CD4-positive, alpha-beta T cell treated with Interleukin-10 for 1 hour (primary cell): ENCODE results near the gene GPM6B.

Experiments
- DNase-seq: peaks from one replicate; pipeline ENCODE4 v3.0.0-alpha.2; 2020

The GPM6B gene

DNA sequence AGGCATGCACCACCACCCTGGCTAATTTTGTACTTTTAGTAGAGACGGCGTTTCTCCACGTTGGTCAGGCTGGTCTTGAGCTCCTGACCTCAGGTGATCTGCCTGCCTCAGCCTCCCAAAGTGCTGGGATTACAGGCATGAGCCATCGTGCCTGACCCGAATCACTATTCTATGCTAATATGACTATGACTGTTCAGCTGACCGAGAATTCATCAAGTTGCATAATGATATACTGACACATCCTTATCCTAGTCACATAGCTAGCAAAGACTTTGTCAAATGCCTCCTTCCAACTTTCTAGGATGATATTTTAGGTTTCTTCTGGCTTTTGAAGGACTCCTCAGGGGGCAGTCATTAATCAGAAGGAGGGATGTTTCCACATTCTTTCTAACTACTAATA lies 4.8 kb upstream of the GPM6B start:
- no peak for DNase-seq

DNA sequence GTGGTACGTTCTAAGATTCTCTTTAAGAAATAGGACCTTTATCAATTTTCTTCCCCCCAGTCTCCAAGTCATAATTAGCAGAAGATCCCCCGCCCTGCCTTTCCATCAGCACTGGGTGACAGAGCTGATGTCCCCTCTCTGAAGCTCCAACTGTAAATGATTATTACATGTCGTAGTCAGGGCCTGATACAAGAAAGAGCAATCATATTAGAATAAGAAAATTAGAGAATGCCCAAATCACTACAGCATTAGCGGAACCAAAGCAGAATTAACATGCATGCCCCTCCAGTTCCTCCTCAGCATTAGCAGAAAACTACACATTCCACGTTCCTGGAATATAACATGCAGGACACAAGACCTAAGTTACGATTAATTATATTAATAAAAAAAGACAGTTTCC lies 717 bp downstream of the GPM6B start:
- DNase-seq = no peak

DNA sequence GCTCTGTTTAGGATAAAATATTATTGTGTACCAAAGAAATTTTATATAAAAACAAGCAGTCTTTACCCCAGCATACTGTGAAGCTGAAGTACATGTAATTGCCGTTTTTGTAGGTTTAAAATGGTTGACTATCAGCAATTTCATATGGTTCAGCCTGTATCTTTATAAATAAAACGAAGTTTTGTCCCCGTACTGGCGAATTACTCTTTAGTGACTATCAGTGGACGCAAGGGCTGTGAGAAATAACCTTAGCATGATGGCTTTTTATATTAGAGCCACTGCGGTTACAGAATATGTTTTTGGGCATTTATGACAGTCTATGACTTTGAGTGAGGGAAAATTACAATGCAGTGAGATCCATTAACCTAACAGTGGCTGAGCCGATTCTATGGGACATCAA lies 1.2 kb downstream of the GPM6B start:
- no peak for DNase-seq

DNA sequence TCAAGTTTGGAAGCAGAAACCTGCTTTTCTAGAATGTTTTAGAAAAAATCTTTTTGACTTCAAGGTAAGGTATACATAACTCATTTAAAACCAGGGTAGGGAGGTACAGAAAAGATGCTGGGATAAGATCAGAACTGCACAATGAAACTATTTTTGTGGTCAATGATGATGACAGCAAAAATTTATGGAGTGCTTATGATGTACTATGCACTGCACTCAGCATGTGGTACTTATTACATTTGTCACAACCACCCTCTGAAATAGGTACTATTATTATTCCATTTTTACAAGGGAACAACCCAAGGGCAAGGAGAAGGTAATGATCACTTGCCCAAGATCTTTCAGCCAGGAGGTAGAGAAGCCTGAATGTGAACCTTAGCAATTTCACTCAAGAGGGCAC lies 8.0 kb downstream of the GPM6B start:
- no peak for DNase-seq

DNA sequence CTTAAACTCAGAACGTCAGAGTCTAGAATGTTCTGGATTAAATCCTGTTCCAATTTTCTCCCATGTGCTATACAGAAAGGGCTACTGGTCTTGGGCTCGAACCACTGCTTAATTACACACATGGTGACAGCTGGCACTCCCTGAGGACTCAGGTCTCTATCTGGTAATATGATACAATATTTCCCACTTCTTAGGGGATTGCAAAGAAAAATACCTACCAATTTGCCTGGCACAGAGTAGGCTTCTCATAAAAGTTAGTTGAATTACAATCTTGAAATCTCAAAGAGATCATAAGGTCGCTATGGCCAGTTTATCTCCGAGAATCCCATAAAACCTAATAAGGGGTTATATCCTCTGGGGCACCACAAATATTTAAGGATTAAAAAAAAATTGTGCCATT lies 8.6 kb downstream of the GPM6B start:
- DNase-seq = no peak

DNA sequence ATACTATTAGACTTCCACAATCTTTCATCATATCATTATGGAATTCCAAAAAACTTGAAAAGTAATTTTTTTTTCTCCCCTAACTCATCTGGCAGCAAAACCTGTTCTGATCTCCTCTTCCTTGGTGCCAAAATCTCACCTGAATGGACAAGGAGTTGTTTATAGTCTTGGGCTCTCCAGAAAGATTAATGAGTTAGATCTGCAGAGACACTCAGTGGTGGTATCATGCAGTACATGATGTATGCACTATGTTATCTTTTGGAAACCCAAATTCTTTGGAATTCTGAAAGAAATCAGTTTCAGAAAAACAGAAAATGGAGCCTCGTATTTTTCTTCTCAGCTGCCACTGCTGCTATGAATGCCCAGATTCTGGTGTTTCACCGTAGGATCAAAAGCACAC lies 11.7 kb downstream of the GPM6B start:
- DNase-seq = no peak

DNA sequence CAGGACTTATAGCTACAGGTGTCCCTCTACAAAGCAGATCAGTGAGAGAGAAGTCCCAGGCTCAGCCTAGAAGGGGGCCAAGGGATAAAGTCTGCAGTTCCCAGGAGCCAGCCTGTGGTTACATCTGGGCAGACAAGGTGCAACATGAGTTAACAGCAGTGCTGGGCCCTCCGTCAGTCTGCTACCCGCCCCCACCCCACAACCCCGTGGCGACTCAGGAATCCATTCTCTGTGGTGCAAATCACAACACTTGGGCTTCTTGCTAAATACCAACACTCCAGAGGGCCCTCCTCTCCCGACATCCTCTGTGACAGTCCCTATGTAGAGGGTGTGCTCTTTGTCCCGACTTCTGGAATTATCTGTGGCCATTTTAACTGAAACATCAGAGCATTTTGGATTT lies 13.8 kb downstream of the GPM6B start:
- DNase-seq = no peak

DNA sequence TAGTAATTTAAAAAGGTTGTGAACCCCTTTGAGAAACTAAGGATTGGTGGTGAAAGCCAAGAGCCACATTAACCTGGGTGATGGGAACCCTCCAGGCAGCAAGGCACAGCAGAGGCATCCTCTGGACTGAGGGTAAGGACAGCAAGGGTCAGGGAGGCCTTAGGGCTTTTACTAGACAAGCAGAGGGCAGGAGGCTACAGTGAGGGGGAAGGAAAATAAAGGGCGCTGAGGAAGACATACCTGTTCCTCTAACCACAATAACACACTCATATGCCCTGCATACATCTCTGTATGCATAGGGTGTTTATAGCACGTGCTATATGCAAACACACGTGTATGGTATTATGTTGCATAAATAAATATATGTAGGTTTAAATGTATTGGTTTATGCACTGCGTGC lies 18.7 kb downstream of the GPM6B start:
- DNase-seq = no peak

DNA sequence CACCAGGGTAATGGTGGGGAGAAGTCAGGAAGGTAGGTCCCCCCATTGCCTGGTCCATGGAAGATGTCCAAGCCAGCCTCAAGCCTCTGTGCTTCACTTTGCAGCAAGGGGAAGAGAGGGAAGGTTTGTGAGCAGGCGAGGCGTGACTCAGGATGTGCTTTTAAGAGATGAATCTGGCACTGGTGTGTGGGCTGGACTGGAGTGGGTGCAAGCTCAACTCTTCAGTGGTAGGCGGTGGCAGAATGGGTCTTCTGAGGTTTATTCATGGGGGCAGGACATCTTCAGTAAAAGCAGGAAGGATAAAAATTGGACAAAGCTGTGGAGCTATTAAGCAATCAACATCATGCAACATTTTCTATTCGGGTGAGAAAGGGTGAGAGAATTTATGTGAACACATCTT lies 19.4 kb downstream of the GPM6B start:
- no peak for DNase-seq

DNA sequence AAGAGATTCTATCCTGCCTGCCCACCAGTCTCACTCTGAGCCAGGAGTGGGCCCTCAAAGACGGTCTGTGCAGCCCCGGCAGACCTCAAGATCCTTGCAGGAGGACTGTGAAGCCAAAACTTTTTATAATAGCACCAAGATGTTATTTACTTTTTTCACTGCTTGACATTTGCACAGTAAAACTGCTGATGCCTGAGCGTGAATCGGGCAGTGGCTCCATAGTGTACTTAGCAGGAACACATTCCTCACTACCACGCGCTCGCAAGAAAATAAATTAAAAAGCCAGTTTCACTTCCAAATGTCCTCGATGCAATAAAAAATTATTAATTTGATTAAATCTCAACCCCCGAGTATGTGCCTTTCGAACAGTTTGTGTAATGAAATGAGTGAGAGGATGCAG lies 22.5 kb downstream of the GPM6B start:
- DNase-seq = no peak

DNA sequence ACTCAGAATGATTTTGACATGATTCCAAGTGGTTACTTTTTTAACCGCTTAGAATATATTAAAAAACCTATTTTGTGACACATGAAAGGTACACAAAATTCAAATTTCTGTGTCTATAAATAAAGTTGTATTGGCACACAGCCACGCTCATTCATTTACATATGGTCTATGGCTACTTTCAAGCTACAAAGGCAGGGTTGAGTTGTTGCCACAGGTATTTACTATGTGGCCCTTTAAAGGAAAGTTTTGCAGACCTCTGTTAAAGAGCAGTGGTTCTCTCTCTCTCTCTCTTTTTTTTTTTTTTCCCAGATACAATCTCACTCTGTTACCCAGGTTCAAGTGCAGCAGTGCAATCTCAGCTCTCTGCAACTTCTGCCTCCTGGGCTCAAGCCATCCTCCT lies 23.0 kb downstream of the GPM6B start:
- DNase-seq = no peak

DNA sequence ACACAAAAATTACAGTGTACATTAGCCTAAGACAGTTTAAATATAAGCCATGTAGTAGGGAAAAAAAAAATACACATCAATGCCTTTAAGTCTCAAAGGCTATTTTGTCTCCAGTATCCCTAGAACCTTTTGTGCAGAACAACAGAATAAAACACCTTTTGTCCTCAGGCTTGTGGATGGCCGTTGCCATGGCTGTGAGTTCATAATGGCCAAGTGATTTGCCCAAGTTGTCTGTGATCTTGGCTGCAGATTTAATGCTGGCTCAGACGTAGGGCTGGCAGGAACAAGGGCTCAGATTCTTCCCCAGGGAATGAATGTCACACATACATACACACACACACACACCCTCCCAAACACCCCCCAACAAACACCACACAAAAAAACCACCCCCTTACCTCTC lies 25.3 kb downstream of the GPM6B start:
- no peak for DNase-seq

DNA sequence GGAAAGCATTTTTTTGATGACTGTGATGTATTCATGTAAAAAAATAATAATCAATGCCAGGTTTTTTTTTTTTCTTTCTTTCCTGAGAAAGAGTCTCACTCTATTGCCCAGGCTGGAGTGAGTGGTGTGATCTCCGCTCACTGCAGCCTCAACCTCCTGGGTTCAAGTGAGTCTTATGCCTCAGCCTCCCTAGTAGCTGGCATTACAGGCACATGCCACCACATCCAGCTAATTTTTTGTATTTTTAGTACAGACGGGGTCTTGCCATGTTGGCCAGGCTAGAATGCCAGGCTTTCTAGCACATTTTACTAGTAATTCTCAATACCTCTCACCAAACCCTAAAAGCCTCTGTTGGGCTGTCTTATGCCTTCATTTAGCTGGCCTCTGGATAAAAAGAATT lies 25.7 kb downstream of the GPM6B start:
- no peak for DNase-seq

DNA sequence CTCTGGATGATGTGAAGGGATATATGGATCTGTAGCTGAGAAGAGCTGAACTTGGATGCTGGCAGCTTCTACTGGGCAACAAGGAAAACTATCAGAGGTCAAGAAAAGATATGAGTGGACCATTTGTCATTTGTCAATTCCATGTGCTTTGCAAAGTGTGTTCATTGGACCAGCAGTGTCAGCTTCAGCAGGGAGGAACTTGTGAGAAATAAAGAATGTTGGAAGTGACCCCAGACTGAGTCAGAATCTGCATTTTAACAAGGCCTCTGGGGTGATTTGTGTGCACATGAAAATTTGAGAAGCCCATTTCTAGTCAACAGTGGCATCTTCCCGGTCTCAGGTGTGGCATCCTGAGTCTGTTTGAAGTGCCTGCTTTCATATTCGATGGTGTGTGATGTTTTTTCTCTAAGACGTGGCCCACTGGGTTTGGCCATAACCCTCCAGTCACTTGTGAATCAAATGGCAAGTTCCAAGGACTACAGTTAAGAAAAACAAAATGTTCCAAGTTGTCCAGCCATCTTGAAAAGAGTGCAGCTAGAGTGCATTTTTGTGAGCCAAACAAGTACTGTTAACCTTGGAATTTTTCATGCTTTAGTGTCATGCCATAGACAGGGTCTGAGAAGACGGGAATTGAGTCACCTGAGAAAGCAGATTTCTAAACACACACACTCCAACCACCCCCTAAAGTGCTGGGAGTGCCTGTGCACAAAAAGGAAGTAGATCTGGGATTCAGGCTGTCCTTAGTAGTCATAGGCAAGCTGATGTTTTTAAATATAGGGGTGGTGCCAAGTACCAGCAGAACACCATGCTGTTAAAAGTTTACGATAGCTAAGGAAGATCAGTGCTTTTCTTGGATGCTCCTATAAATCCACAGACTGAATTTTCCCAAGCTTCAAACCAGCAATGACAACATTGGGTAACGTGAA lies 26.4 kb downstream of the GPM6B start:
- DNase-seq = no peak

DNA sequence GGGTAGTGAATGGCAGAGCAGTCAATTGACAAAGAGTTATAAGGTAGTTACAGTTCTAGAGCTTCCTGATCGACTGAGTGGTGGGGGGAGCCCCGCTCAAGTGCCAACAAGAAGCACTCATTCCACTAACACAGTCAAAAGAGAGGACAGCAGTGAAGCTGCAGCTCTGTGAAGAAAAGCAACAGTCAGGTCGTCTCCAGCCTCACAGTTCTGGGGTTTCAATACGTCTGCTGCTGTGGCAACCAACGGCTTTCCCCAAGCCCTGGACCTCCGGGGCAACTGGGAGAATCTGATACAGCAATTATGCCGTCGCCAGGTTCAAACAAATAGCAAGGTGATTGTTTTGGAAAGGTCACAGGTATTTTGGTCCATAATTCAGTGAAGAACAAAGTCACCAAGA lies 30.8 kb downstream of the GPM6B start:
- no peak for DNase-seq

DNA sequence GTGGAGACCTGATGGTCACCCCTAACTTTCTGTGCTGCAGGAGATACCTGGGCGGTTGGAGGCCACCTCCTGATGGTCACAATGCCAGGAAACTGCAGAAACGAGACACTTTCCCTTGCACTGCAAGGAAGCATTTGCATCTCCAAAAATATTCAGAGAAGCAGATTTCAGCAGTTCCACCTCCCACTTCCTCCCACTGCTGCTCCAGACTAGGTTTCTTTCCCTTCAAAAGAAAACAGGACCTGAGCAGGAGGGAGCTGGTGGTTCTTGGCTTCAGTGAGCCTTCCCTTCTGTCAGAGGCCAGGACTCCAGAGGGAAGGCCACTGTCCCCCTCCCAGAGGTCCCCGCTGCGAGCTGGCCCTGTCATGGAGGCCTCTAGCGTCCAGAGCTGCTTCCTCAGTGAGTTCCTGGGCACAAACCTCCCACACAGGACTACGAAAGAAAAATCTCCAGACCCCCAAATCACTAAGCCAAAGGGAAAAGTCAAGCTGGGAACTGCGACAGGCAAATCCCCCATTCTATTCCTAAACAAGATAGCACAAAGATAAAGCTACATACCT lies 35.9 kb downstream of the GPM6B start:
- no peak for DNase-seq

DNA sequence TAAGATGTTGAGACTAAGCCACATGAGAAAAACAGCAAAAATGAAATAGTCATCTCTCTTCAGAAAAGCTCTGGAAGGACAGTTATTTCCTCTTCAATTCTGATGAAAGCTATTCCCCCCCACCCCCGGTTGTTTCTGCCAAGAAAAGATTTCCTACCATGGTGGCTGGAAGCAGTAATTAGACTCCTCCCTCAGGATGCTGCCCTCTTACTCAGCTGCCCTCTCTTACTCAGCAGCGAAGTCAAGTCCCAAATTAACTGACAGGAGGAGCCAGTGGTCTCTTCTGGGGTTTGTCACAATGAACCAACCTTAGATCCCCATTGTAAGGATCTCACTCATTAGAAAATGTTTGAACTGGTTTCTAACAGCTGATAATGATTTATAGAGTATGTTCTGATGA lies 38.0 kb downstream of the GPM6B start:
- no peak for DNase-seq

DNA sequence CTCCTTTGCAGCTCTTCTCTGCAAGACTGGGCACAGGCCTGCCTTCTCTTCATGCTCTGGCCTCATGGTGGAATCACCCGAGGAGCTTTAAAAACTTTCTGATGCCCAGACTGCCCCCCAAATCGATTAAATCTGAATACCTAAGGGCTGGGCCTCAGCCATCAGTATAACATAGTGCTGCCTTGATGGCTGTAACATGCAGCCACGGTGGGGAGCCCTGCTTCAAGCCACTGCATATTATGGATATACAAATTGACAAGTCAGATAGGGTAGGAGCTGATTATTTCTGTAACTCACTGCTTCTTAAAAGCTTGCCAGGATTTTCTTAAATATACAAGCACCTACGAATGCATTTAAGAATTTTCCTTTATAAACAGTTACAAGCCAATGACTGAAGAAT lies 40.5 kb downstream of the GPM6B start:
- no peak for DNase-seq

DNA sequence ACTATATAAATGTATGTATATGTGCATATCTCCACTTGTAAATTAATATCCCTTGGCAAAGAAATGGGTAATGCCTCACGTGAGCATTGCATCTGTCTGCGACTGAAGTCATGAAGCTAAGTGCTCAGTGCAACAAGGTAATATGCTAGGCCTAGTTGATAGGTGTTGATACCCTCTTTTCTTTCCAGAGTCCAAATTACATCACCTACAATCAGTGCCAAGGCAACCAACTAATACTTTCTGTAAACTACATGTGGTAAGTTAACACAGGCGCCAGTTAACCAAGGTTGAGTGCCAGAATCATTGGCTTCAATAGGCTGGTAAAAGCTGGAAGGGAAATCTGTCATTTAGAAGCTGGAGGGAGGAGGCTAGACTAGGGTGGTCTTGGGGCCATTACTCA lies 41.1 kb downstream of the GPM6B start:
- DNase-seq = no peak

DNA sequence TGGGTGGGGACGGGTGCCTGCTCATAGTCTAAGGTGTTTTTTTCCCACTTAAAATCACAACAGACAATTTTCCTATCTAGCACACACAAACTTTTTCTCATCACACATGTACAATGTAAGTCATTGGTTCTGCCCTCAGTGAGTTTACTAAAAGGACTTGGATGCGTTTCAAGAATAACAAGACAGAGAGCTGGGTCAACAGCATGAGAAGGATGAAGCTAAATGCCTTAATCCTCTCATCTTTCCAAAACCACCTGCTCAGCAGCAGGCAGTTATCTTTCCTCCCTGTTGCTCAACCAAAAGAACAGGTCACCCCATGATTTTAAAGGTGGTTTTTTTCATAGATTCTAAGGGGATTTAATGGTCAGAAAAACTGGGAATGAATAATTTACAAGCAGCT lies 42.2 kb downstream of the GPM6B start:
- DNase-seq = no peak

DNA sequence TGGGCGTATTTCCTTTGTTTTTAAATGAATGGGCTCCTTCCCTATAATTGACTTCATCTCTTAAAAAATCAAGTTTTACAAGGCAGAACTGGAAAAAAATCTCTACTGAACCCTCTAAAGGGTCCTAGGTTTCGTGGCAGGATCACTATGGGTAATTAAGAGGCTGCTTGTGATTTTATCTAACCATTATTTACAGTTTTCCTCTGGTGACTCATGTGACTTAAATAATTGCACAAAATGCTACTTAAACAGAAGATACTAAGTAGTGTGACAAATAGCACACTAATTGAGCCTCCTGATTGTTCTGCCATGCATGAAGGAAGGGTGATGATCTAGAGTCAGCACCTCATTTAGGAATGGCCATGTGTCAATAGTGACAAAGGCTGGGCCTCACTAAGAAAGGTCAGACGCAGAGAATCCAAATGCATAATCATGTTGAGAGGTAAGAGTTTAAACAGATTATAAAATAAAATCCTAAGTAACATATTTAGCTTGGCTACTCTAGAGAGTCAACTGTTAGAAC lies 46.8 kb downstream of the GPM6B start:
- no peak for DNase-seq

DNA sequence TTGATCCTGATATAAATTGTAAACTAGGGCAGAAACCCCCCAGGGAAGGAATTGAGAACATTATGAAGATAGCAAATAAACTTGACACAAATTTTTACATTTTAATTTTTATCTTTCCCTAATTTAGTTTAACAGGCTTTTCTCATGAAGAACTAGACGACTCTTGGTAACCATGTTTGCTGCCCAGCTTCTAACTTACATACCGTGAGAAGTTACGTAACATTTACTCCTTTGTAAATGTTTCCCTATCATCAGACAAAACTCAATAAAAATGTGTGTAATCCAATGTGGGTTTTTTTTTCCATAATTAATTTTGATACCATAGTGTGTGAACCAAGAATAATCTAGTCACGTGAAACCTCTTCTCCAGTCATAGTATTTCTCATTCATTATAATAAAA lies 48.0 kb downstream of the GPM6B start:
- DNase-seq = no peak

DNA sequence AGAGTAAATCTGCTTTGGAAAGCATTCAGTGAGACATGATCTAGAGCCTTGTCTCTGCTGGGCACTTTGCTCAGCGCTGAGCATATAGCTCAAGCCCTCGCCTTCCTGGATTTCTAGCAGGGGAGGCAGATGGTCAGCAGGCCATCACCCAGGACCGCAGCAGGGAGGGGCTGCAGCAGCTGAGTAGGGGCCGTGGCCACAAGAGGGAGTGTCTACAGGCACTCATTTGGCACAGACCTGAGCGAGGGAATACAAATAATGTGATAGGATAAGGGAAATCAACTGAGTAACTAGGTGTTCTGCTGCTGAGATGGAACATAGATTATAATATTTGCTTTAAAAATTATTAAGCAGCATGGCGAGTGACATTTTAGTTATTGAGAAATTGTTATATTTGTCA lies 52.1 kb downstream of the GPM6B start:
- DNase-seq = no peak

DNA sequence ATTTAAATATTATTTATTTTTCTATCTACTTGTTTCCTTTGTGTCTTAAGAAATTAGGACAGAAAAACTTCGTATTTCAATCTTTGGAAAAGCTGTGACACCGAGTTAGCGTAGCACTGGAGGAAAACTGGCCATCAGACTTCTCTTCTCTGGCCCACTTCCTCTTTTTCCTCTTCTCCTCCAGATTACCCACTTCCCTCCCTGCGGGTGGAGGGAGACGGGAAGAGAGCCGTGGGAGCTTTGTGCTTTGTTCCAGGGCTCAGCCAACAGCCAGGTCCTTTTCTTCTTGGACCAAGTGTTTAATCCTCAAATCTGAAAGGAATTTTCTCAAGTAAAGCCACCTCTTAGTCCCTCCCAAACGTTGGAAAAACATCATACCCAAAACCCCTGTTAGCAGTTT lies 52.6 kb downstream of the GPM6B start:
- no peak for DNase-seq

DNA sequence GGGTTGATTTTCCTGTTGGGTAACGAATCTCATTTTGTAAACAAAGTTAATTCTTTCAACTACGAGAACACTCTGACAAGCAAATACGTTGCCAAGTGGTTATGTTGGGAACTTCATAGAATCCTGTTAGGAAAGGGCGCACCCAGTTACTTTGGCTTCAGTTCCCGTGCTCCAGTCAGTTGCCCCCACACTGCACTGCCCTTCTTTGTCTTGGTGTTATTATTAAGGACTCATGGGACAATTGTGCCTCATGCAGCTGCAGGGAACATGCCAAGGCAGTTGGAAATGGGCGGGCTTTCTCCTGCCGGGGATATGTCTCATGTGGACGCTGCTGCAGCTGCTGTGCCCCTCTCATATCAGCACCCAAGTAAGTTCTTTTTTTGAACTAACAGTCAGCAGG lies 53.4 kb downstream of the GPM6B start:
- DNase-seq = no peak
